HEK293 (cell line): Measurements from ENCODE around the gene CARMIL3.

Experiments used
- CTCF ChIA-PET: fragments of 350-600 bp; formaldehyde crosslinking; extraction: SDS; loops from one replicate; lab custom pipeline; 2021; ENCODE audit warnings: antibody characterized with exemption; lab: Yijun Ruan, JAX
- POLR2A ChIA-PET: fragments of 300-600 bp; formaldehyde crosslinking; extraction: SDS; loops from one replicate; lab custom pipeline; 2020; ENCODE audit warnings: antibody characterized with exemption, inconsistent platforms; lab: Yijun Ruan, JAX
- H3K27ac ChIP-seq: fragments of 200-500 bp; sonication (Bioruptor generic); 2 replicates; pipeline ENCODE4 v1.5.1; 2014; ENCODE audit warnings: low read depth, low read length, control low read depth, inconsistent platforms; ENCODE audit errors: extremely low read depth
- H3K36me3 ChIP-seq, 2 experiments: fragments of 200-500 bp in 1 of 2; sonication (Bioruptor generic) in 1 of 2; 1 replicate in 1 of 2; 2 replicates in 1 of 2; pipeline ENCODE4 v1.5.1; 2014 to 2017; ENCODE audit warnings: inconsistent platforms in 2 of 2, low read length in 2 of 2; ENCODE audit not compliant: control insufficient read depth in 2 of 2, insufficient read depth in 1 of 2
- H3K4me1 ChIP-seq: fragments of 200-500 bp; sonication (Bioruptor generic); 2 replicates; pipeline ENCODE4 v1.5.1; 2014; ENCODE audit warnings: mild to moderate bottlenecking, low read length, inconsistent platforms; ENCODE audit not compliant: control insufficient read depth, insufficient read depth
- H3K4me3 ChIP-seq: 2 replicates; pipeline ENCODE4 v1.5.1; 2011; ENCODE audit warnings: low read depth, mild to moderate bottlenecking, control low read depth, low read length, moderate library complexity
- H3K9me3 ChIP-seq: fragments of 200-500 bp; sonication (Bioruptor generic); 2 replicates; pipeline ENCODE4 v1.5.1; 2014; ENCODE audit warnings: low read depth, low read length, inconsistent platforms; ENCODE audit not compliant: control insufficient read depth, insufficient read depth
- GLI2 ChIP-seq: fragments of 450-650 bp; formaldehyde crosslinking; IDR thresholded peaks from 2 replicates; pipeline ENCODE4; 2017; ENCODE audit warnings: missing biosample characterization, missing genetic modification characterization, low read depth, borderline replicate concordance
- GLIS1 ChIP-seq: fragments of 450-650 bp; formaldehyde crosslinking; IDR thresholded peaks from 2 replicates; pipeline ENCODE4 v1.5.1; 2016; ENCODE audit warnings: missing biosample characterization, missing genetic modification characterization
- MEIS1 ChIP-seq: sonication (generic); formaldehyde crosslinking; IDR thresholded peaks from 2 replicates; pipeline ENCODE4 v1.8.1; 2022; ENCODE audit warnings: missing genetic modification reagents, mild to moderate bottlenecking, borderline replicate concordance
- PRDM10 ChIP-seq: fragments of 450-650 bp; formaldehyde crosslinking; IDR thresholded peaks from 2 replicates; pipeline ENCODE4 v1.5.1; 2016; ENCODE audit warnings: missing biosample characterization, missing genetic modification characterization
- SCRT2 ChIP-seq: fragments of 450-650 bp; formaldehyde crosslinking; IDR thresholded peaks from 2 replicates; pipeline ENCODE4 v1.5.1; 2016; ENCODE audit warnings: missing biosample characterization, missing genetic modification characterization
- ZBTB21 ChIP-seq: fragments of 450-650 bp; formaldehyde crosslinking; IDR thresholded peaks from 2 replicates; pipeline ENCODE4 v1.5.1; 2017; ENCODE audit warnings: missing biosample characterization, missing genetic modification characterization
- ZBTB44 ChIP-seq: fragments of 450-650 bp; IDR thresholded peaks from 2 replicates; pipeline ENCODE4 v1.5.1; 2018; ENCODE audit warnings: missing biosample characterization, mild to moderate bottlenecking, missing genetic modification characterization
- ZNF132 ChIP-seq: fragments of 450-650 bp; formaldehyde crosslinking; IDR thresholded peaks from 2 replicates; pipeline ENCODE4 v1.5.1; 2017; ENCODE audit warnings: missing biosample characterization, missing genetic modification characterization, borderline replicate concordance
- ZNF488 ChIP-seq: fragments of 450-650 bp; formaldehyde crosslinking; IDR thresholded peaks from 2 replicates; pipeline ENCODE4 v1.5.1; 2016; ENCODE audit warnings: missing biosample characterization, missing genetic modification characterization
- ZNF513 ChIP-seq: fragments of 450-650 bp; IDR thresholded peaks from 2 replicates; pipeline ENCODE4 v1.5.1; 2018; ENCODE audit warnings: missing biosample characterization, missing genetic modification characterization
- ZNF518A ChIP-seq: fragments of 450-650 bp; formaldehyde crosslinking; conservative IDR thresholded peaks from 2 replicates; pipeline ENCODE4 v1.5.1; 2016; ENCODE audit warnings: low read depth, missing biosample characterization, missing genetic modification characterization
- ZNF529 ChIP-seq: fragments of 450-650 bp; formaldehyde crosslinking; IDR thresholded peaks from 2 replicates; pipeline ENCODE4 v1.5.1; 2017; ENCODE audit warnings: missing genetic modification characterization, missing biosample characterization; ENCODE audit not compliant: insufficient replicate concordance
- ZNF530 ChIP-seq: fragments of 450-650 bp; formaldehyde crosslinking; IDR thresholded peaks from 2 replicates; pipeline ENCODE4 v1.5.1; 2016; ENCODE audit warnings: low read depth, missing biosample characterization, missing genetic modification characterization
- ZNF561 ChIP-seq: fragments of 450-650 bp; IDR thresholded peaks from 2 replicates; pipeline ENCODE4 v1.5.1; 2018; ENCODE audit warnings: missing biosample characterization, missing genetic modification characterization, borderline replicate concordance
- ZNF600 ChIP-seq: fragments of 450-650 bp; formaldehyde crosslinking; IDR thresholded peaks from 2 replicates; pipeline ENCODE4 v1.5.1; 2016; ENCODE audit warnings: missing biosample characterization, missing genetic modification characterization
- ZNF791 ChIP-seq: fragments of 450-650 bp; formaldehyde crosslinking; IDR thresholded peaks from 2 replicates; pipeline ENCODE4 v1.5.1; 2016; ENCODE audit warnings: missing biosample characterization, missing genetic modification characterization

The CARMIL3 gene

GRCh38 chr14:24068711-24069410, 17.1 kb downstream of the CARMIL3 start (continued):
- no peak for TF ChIP-seq ZNF132 (tag by site-specific recombination)
- TF ChIP-seq ZNF518A (tag by site-specific recombination): no peak
- no peak for TF ChIP-seq ZBTB21 (tag by site-specific recombination)
- TF ChIP-seq ZNF791 (tag by site-specific recombination): no peak

- no peaks in the 10 kb centered on the region for H3K9me3 ChIP-seq
- no peak overlapping the region for H3K4me3 ChIP-seq
- no peaks in the 10 kb centered on the region for H3K36me3 ChIP-seq
- H3K27ac ChIP-seq: no peak overlapping the region
- ChIA-PET CTCF (interaction anchor here (2.5 to 3.5 kb wide), 2 partner anchors 11 to 21 kb away, joined by 17 read pairs; no protein-coding TSS in a partner anchor), POLR2A (no interaction called here)
- H3K4me1 ChIP-seq: no peaks in the 10 kb centered on the region
- TF ChIP-seq ZNF529 (tag by site-specific recombination) (no peak), ZNF530 (tag by site-specific recombination) (no peak), ZNF513 (tag by site-specific recombination) (no peak), SCRT2 (tag by site-specific recombination) (no peak), ZBTB44 (tag by site-specific recombination) (no peak), MEIS1 (CRISPR knock-in tag) (no peak), ZNF561 (tag by site-specific recombination) (no peak)
Measured at GRCh38 chr14:24069411-24069735, 17.6 kb downstream of the CARMIL3 start.

- no peak for TF ChIP-seq ZNF530 (tag by site-specific recombination)
- no peak for TF ChIP-seq GLI2
- TF ChIP-seq ZNF488 (tag by site-specific recombination): no peak
- no peak for TF ChIP-seq GLIS1 (tag by site-specific recombination)
- peak; percentile 47 for TF ChIP-seq PRDM10
- peak; percentile 17; the same call in 1 of the 2 replicates for TF ChIP-seq ZNF600 (tag by site-specific recombination)
- Histone ChIP-seq H3K4me3 (no peak overlapping the region), H3K4me1 (no peaks in the 10 kb centered on the region), H3K27ac (no peak overlapping the region), H3K36me3 (no peaks in the 10 kb centered on the region), H3K9me3 (no peaks in the 10 kb centered on the region)
- ChIA-PET CTCF (interaction anchor here (0.9 to 3.5 kb wide), 3 partner anchors 10 to 19 kb away, joined by 4 to 17 read pairs (median 17); no protein-coding TSS in a partner anchor), POLR2A (interaction anchor here (1.2 kb wide), 1 partner anchor 23 kb away, joined by 4 read pairs; the partner anchor contains the start of gene PCK2)
Measured at GRCh38 chr14:24070285-24071143, 18.7 kb downstream of the CARMIL3 start.
